Naive thymus-derived CD4-positive, alpha-beta T cell (primary cell): ENCODE results near the gene TACC2. TPM values are rescaled to one million over a fixed set of nuclear protein-coding genes. Genes with fewer than 3 reads are reported as not detected.
"Not testable (repeated sequence)": the region's sequence is repeated elsewhere in the genome, so short reads cannot be mapped to it uniquely, and the experiment has no call there.

ENCODE experiments used
- ATAC-seq: fragments of 150-1000 bp; cut with Tn5 transposase; 2 replicates; pipeline ENCODE4 v1.10.0; 2021; ENCODE audit warnings: mild to moderate bottlenecking, moderate library complexity
- CTCF ChIA-PET: fragments of 350-600 bp; sonication (Branson Sonifier 250); formaldehyde crosslinking; loops from one replicate; lab custom pipeline; 2021; ENCODE audit warnings: antibody characterized with exemption; lab: Charles Lee
- POLR2A ChIA-PET: fragments of 350-600 bp; sonication (Branson Sonifier 250); formaldehyde crosslinking; loops from one replicate; lab custom pipeline; 2021; ENCODE audit warnings: antibody characterized with exemption, inconsistent platforms; lab: Charles Lee
- DNase-seq, 9 donors: peaks; one replicate each; pipeline versions ENCODE4 v3.0.0 to v3.0.0-alpha.2; 2020 to 2022; ENCODE audit warnings: mixed read lengths in 1 of 9
- H3K27ac ChIP-seq: one replicate; pipeline ENCODE4 v1.7.0; 2013; ENCODE audit warnings: mild to moderate bottlenecking, low read depth, low read length, moderate library complexity
- H3K27me3 ChIP-seq, 2 donors: one replicate each; pipeline ENCODE4 v1.7.0; 2013; ENCODE audit warnings: low read length in 2 of 2, mild to moderate bottlenecking in 2 of 2, moderate library complexity in 2 of 2; ENCODE audit not compliant: control insufficient read depth in 2 of 2, insufficient read depth in 2 of 2
- H3K36me3 ChIP-seq, 3 experiments: 1 replicate in 2 of 3; 2 replicates in 1 of 3; pipeline ENCODE4 v1.7.0; 2013; ENCODE audit warnings: low read length in 3 of 3, mild to moderate bottlenecking in 3 of 3, moderate library complexity in 1 of 3; ENCODE audit not compliant: insufficient read depth in 3 of 3, control insufficient read depth in 2 of 3
- H3K4me1 ChIP-seq, 2 donors: one replicate each; pipeline ENCODE4 v1.7.0; 2013; ENCODE audit warnings: low read length in 2 of 2, mild to moderate bottlenecking in 2 of 2, moderate library complexity in 1 of 2; ENCODE audit not compliant: control insufficient read depth in 2 of 2, insufficient read depth in 2 of 2
- H3K4me3 ChIP-seq: 2 replicates; pipeline ENCODE4 v1.7.0; 2013; ENCODE audit warnings: mild to moderate bottlenecking, low read length
- H3K9me3 ChIP-seq, 3 experiments: 1 replicate in 2 of 3; 2 replicates in 1 of 3; pipeline ENCODE4 v1.7.0; 2013; ENCODE audit warnings: low read length in 3 of 3; ENCODE audit not compliant: control insufficient read depth in 2 of 3
- H3K27ac Mint-ChIP-seq, 9 donors: one replicate each; pipeline ENCODE4 v1.8.0; 2020 to 2022; ENCODE audit warnings: mixed read lengths in 9 of 9, mild to moderate bottlenecking in 8 of 9, moderate library complexity in 5 of 9, inconsistent platforms in 2 of 9
- H3K27me3 Mint-ChIP-seq, 5 donors: one replicate each; pipeline ENCODE4 v1.8.0; 2021 to 2022; ENCODE audit warnings: mixed read lengths in 5 of 5, mild to moderate bottlenecking in 1 of 5
- H3K36me3 Mint-ChIP-seq, 5 donors: one replicate each; pipeline ENCODE4 v1.8.0; 2020 to 2022; ENCODE audit warnings: mixed read lengths in 5 of 5, mild to moderate bottlenecking in 3 of 5, inconsistent platforms in 1 of 5
- H3K4me1 Mint-ChIP-seq, 7 donors: one replicate each; pipeline ENCODE4 v1.8.0; 2020 to 2022; ENCODE audit warnings: mixed read lengths in 7 of 7, mild to moderate bottlenecking in 3 of 7, inconsistent platforms in 1 of 7
- H3K4me3 Mint-ChIP-seq, 10 donors: one replicate each; pipeline ENCODE4 v1.8.0; 2020 to 2022; ENCODE audit warnings: mild to moderate bottlenecking in 10 of 10, mixed read lengths in 10 of 10, moderate library complexity in 6 of 10, inconsistent platforms in 2 of 10
- H3K9me3 Mint-ChIP-seq, 11 donors: one replicate each; pipeline ENCODE4 v1.8.0; 2020 to 2022; ENCODE audit warnings: mixed read lengths in 11 of 11, mild to moderate bottlenecking in 4 of 11, inconsistent platforms in 1 of 11, moderate library complexity in 1 of 11
- intact Hi-C, 2 donors: fragments of 100-400 bp; cut with micrococcal nuclease; formaldehyde crosslinking; loops; one replicate each; pipeline ENCODE4 v1.15.1; 2023
- polyA plus RNA-seq, 2 donors: library from polyadenylated mRNA; unstranded; fragments of 300-500 nt; fragmentation: Illumina TruSeq; gene quantifications; one replicate each; pipeline ENCODE4 v1.2.3, GENCODE V29; 2021
- total RNA-seq, 6 experiments: library from RNA in 5 of 6; stranded (reverse) in 5 of 6; gene quantifications; 1 replicate in 5 of 6; 2 replicates in 1 of 6; pipeline ENCODE4 v1.2.3 and lab custom pipeline; 2021 to 2026

Gene TACC2
- total and polyA plus RNA-seq, 7 experiments from 2014 or later, result 0.16 TPM; not detected in 6

- peaks cover 6 to 29% (median 20%) of the 10 kb centered on the region in 11 donors for H3K9me3 Mint-ChIP-seq
- POLR2A ChIA-PET, result no interaction called here
- Histone ChIP-seq H3K27ac (no peak overlapping the region), H3K27me3 (no peaks in the 10 kb centered on the region), H3K9me3 (peaks cover 0 to 10% (median 0%) of the 10 kb centered on the region in 3 experiments), H3K36me3 (no peaks in the 10 kb centered on the region), H3K4me3 (no peak overlapping the region), H3K4me1 (no peaks in the 10 kb centered on the region)
- H3K27me3 Mint-ChIP-seq, result peaks cover 0 to 6% (median 2%) of the 10 kb centered on the region in 5 donors
- DNase-seq (no peak), ATAC-seq (no peak)
- intact Hi-C loops, result no loop called here
- H3K27ac Mint-ChIP-seq, result no peak overlapping the region
- H3K4me3 Mint-ChIP-seq, result no peak overlapping the region
- H3K4me1 Mint-ChIP-seq, result peaks cover 0 to 4% (median 0%) of the 10 kb centered on the region in 7 donors
- CTCF ChIA-PET, result no interaction called here
- peaks cover 0 to 10% (median 3%) of the 10 kb centered on the region in 5 donors for H3K36me3 Mint-ChIP-seq
These were observed 7.6 kb upstream of the TACC2 start for GRCh38 chr10:121981346-121981745.

GRCh38 chr10:121983852-121984251, 5.1 kb upstream of the TACC2 start:
- ChIA-PET POLR2A (no interaction called here), CTCF (no interaction called here)
- ATAC-seq (no peak), DNase-seq (no peak)
- no peaks in the 10 kb centered on the region for H3K4me1 ChIP-seq
- Mint-ChIP-seq H3K27ac (no peak overlapping the region), H3K27me3 (peaks cover 4 to 21% (median 17%) of the 10 kb centered on the region in 5 donors), H3K9me3 (peaks cover 10 to 35% (median 20%) of the 10 kb centered on the region in 11 donors), H3K36me3 (peaks cover 0 to 10% (median 0%) of the 10 kb centered on the region in 5 donors), H3K4me3 (no peak overlapping the region), H3K4me1 (no peaks in the 10 kb centered on the region)
- H3K9me3 ChIP-seq, result peaks cover 0 to 10% (median 0%) of the 10 kb centered on the region in 3 experiments
- H3K36me3 ChIP-seq, result no peaks in the 10 kb centered on the region
- no peak overlapping the region for H3K4me3 ChIP-seq
- no peak overlapping the region for H3K27ac ChIP-seq
- intact Hi-C loops, result no loop called here
- no peaks in the 10 kb centered on the region for H3K27me3 ChIP-seq

- H3K9me3 Mint-ChIP-seq, result peaks cover 10 to 35% (median 20%) of the 10 kb centered on the region in 11 donors
- H3K27ac Mint-ChIP-seq, result no peak overlapping the region
- intact Hi-C loops, result no loop called here
- H3K4me3 ChIP-seq, result no peak overlapping the region
- ATAC-seq (no peak), DNase-seq (no peak)
- CTCF ChIA-PET, result no interaction called here
- POLR2A ChIA-PET, result no interaction called here
- no peaks in the 10 kb centered on the region for H3K4me1 Mint-ChIP-seq
- peaks cover 0 to 10% (median 0%) of the 10 kb centered on the region in 3 experiments for H3K9me3 ChIP-seq
- no peaks in the 10 kb centered on the region for H3K36me3 ChIP-seq
- H3K27ac ChIP-seq, result no peak overlapping the region
- H3K27me3 ChIP-seq, result no peaks in the 10 kb centered on the region
- H3K27me3 Mint-ChIP-seq, result peaks cover 4 to 23% (median 19%) of the 10 kb centered on the region in 5 donors
- no peak overlapping the region for H3K4me3 Mint-ChIP-seq
- H3K4me1 ChIP-seq, result no peaks in the 10 kb centered on the region
- H3K36me3 Mint-ChIP-seq, result peaks cover 0 to 10% (median 0%) of the 10 kb centered on the region in 5 donors
These were observed 4.5 kb upstream of the TACC2 start for GRCh38 chr10:121984463-121984862.

GRCh38 chr10:121990015-121990677, 1.2 kb downstream of the TACC2 start:
- peaks cover 0 to 4% (median 0%) of the 10 kb centered on the region in 5 donors for H3K36me3 Mint-ChIP-seq
- intact Hi-C loops, result no loop called here
- H3K9me3 ChIP-seq, result no peaks in the 10 kb centered on the region
- no peaks in the 10 kb centered on the region for H3K27me3 ChIP-seq
- ChIA-PET POLR2A (no interaction called here), CTCF (no interaction called here)
- H3K27ac ChIP-seq, result no peak overlapping the region
- H3K27me3 Mint-ChIP-seq, result peaks cover 11 to 35% (median 31%) of the 10 kb centered on the region in 5 donors
- peak overlapping the region in 1 of 10 donors; percentile 17 for H3K4me3 Mint-ChIP-seq
- DNase-seq (no peak), ATAC-seq (no peak)
- H3K4me3 ChIP-seq, result no peak overlapping the region
- no peaks in the 10 kb centered on the region for H3K36me3 ChIP-seq
- H3K4me1 ChIP-seq, result no peaks in the 10 kb centered on the region
- peaks cover 0 to 27% (median 6%) of the 10 kb centered on the region in 11 donors for H3K9me3 Mint-ChIP-seq
- peaks cover 0 to 4% (median 0%) of the 10 kb centered on the region in 7 donors for H3K4me1 Mint-ChIP-seq
- H3K27ac Mint-ChIP-seq, result peak overlapping the region in 1 of 9 donors; percentile 18

DNA sequence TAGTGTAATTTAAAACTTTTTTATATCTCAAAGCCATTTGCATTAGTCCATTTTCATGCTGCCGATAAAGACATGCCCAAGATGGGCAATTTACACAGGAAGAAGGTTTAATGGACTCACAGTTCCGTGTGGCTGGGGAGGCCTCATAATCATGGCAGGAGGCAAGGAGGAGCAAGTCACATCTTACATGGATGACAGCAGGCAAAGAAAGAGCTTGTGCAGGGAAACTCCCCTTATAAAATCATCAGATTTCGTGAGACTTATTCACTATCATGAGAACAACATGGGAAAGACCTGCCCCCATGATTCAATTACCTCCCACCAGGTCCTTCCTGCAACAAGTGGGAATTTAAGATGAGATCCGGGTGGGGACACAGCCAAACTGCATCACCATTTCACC, 2.8 kb downstream of the TACC2 start:
- H3K4me3 Mint-ChIP-seq, CTCF ChIA-PET, H3K4me1 ChIP-seq, H3K27ac ChIP-seq, H3K4me1 Mint-ChIP-seq, H3K27ac Mint-ChIP-seq, H3K9me3 ChIP-seq, H3K36me3 Mint-ChIP-seq, ATAC-seq, H3K36me3 ChIP-seq, H3K27me3 ChIP-seq, DNase-seq, H3K4me3 ChIP-seq, intact Hi-C loops, POLR2A ChIA-PET: not testable (repeated sequence)
- peaks cover 11 to 46% (median 37%) of the 10 kb centered on the region in 5 donors for H3K27me3 Mint-ChIP-seq
- peaks cover 0 to 11% (median 3%) of the 10 kb centered on the region in 11 donors for H3K9me3 Mint-ChIP-seq

- Mint-ChIP-seq H3K27ac (no peak overlapping the region), H3K27me3 (peaks cover 8 to 41% (median 32%) of the 10 kb centered on the region in 5 donors), H3K4me3 (no peak overlapping the region), H3K4me1 (peaks cover 0 to 4% (median 0%) of the 10 kb centered on the region in 7 donors), H3K36me3 (peaks cover 0 to 7% (median 0%) of the 10 kb centered on the region in 5 donors), H3K9me3 (peaks cover 0 to 10% (median 2%) of the 10 kb centered on the region in 11 donors)
- POLR2A ChIA-PET, result no interaction called here
- DNase-seq (no peak), ATAC-seq (no peak)
- H3K4me1 ChIP-seq, result no peaks in the 10 kb centered on the region
- H3K4me3 ChIP-seq, result no peak overlapping the region
- no peaks in the 10 kb centered on the region for H3K9me3 ChIP-seq
- no peaks in the 10 kb centered on the region for H3K36me3 ChIP-seq
- intact Hi-C loops, result no loop called here
- H3K27ac ChIP-seq, result no peak overlapping the region
- CTCF ChIA-PET, result no interaction called here
- H3K27me3 ChIP-seq, result no peaks in the 10 kb centered on the region
These were observed 5.5 kb downstream of the TACC2 start for GRCh38 chr10:121994429-121994941.
